Liver (tissue), 3 donors: ENCODE results near the gene CIAO3.

Experiments
- FOXA1 ChIP-seq: IDR thresholded peaks from 2 replicates; pipeline ENCODE4 v1.6.1; 2016; ENCODE audit warnings: antibody characterized with exemption
- GABPA ChIP-seq, 2 donors: IDR thresholded peaks in 1 of 2; conservative IDR thresholded peaks in 1 of 2; 2 replicates each; pipeline ENCODE4 v1.6.1; 2016; ENCODE audit warnings: antibody characterized with exemption in 2 of 2, mild to moderate bottlenecking in 1 of 2, moderate library complexity in 1 of 2
- HNF4G ChIP-seq: IDR thresholded peaks from 2 replicates; pipeline ENCODE4 v1.6.1; 2016; ENCODE audit warnings: antibody characterized with exemption
- JUND ChIP-seq, 2 donors: IDR thresholded peaks; 2 replicates each; pipeline ENCODE4 v1.6.1; 2016; ENCODE audit warnings: antibody characterized with exemption in 2 of 2
- MAX ChIP-seq: IDR thresholded peaks from 2 replicates; pipeline ENCODE4 v1.6.1; 2016; ENCODE audit warnings: antibody characterized with exemption
- RAD21 ChIP-seq, 2 donors: IDR thresholded peaks; 2 replicates each; pipeline ENCODE4 v1.6.1; 2016; ENCODE audit warnings: antibody characterized with exemption in 2 of 2, mild to moderate bottlenecking in 2 of 2
- RXRA ChIP-seq, 2 donors: IDR thresholded peaks; 2 replicates each; pipeline ENCODE4 v1.6.1; 2017 to 2018; ENCODE audit warnings: antibody characterized with exemption in 2 of 2, mild to moderate bottlenecking in 1 of 2
- TAF1 ChIP-seq: conservative IDR thresholded peaks from 2 replicates; pipeline ENCODE4 v1.6.1; 2016; ENCODE audit warnings: antibody characterized with exemption, mild to moderate bottlenecking
- YY1 ChIP-seq: IDR thresholded peaks from 2 replicates; pipeline ENCODE4 v1.6.1; 2016; ENCODE audit warnings: antibody characterized with exemption, mild to moderate bottlenecking
- TF ChIP-seq, protein P1 (sequence below): fragments of 150-350 bp; IDR thresholded peaks from 2 replicates; pipeline ENCODE4 v1.5.1; 2017; ENCODE audit warnings: improper control_type of control experiment, low read depth, low read length; ENCODE audit not compliant: missing input control
- TF ChIP-seq, protein P2 (sequence below): IDR thresholded peaks from 2 replicates; pipeline ENCODE4 v1.6.1; 2016; ENCODE audit warnings: antibody characterized with exemption
- TF ChIP-seq, protein P3 (sequence below): IDR thresholded peaks from 2 replicates; pipeline ENCODE4 v1.6.1; 2016; ENCODE audit warnings: antibody characterized with exemption, mild to moderate bottlenecking
- TF ChIP-seq, protein P4 (sequence below): IDR thresholded peaks from 2 replicates; pipeline ENCODE4 v1.6.1; 2016; ENCODE audit warnings: antibody characterized with exemption
- donor health status: healthy.
- donor health status: healthy.

DNA sequence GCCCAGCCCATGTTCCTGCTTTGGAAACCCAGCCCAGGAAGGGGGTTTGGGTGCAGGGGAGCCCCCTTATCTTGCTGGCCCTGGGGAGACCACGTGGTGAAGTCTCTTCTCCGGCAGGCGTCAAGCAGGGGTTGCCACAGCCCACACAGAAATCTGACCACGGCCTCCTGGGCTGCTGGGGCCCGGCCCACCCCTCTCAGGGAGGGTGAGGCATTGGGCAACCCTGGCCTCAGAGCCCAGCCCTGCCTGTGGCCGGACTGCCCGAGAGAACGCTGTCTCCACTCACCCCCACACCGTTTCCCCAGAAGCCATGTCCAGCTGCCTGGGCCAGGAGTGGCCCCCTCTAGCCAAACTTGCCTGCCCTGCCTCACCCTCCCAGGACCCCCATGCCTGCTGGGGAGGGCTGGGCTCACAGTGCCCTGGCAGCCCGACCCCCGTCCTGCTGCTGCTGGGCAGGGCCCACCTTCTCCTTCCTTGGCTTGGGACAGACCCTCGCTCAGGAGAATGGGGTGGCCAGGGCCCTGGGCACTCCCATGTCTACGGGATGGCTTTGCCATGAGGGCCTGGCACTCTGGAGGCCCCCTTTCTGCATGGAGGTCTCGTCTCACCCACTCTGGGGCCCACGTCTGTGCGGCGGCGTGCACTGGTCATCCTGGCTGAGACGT lies 40.7 kb upstream of the CIAO3 start:
- TF ChIP-seq, protein P1, sequence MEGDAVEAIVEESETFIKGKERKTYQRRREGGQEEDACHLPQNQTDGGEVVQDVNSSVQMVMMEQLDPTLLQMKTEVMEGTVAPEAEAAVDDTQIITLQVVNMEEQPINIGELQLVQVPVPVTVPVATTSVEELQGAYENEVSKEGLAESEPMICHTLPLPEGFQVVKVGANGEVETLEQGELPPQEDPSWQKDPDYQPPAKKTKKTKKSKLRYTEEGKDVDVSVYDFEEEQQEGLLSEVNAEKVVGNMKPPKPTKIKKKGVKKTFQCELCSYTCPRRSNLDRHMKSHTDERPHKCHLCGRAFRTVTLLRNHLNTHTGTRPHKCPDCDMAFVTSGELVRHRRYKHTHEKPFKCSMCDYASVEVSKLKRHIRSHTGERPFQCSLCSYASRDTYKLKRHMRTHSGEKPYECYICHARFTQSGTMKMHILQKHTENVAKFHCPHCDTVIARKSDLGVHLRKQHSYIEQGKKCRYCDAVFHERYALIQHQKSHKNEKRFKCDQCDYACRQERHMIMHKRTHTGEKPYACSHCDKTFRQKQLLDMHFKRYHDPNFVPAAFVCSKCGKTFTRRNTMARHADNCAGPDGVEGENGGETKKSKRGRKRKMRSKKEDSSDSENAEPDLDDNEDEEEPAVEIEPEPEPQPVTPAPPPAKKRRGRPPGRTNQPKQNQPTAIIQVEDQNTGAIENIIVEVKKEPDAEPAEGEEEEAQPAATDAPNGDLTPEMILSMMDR, result no peak
- TF ChIP-seq MAX, result no peak
- TF ChIP-seq, protein P2, sequence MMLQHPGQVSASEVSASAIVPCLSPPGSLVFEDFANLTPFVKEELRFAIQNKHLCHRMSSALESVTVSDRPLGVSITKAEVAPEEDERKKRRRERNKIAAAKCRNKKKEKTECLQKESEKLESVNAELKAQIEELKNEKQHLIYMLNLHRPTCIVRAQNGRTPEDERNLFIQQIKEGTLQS, result no peak
- TF ChIP-seq, protein P3, sequence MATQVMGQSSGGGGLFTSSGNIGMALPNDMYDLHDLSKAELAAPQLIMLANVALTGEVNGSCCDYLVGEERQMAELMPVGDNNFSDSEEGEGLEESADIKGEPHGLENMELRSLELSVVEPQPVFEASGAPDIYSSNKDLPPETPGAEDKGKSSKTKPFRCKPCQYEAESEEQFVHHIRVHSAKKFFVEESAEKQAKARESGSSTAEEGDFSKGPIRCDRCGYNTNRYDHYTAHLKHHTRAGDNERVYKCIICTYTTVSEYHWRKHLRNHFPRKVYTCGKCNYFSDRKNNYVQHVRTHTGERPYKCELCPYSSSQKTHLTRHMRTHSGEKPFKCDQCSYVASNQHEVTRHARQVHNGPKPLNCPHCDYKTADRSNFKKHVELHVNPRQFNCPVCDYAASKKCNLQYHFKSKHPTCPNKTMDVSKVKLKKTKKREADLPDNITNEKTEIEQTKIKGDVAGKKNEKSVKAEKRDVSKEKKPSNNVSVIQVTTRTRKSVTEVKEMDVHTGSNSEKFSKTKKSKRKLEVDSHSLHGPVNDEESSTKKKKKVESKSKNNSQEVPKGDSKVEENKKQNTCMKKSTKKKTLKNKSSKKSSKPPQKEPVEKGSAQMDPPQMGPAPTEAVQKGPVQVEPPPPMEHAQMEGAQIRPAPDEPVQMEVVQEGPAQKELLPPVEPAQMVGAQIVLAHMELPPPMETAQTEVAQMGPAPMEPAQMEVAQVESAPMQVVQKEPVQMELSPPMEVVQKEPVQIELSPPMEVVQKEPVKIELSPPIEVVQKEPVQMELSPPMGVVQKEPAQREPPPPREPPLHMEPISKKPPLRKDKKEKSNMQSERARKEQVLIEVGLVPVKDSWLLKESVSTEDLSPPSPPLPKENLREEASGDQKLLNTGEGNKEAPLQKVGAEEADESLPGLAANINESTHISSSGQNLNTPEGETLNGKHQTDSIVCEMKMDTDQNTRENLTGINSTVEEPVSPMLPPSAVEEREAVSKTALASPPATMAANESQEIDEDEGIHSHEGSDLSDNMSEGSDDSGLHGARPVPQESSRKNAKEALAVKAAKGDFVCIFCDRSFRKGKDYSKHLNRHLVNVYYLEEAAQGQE, result no peak
- TF ChIP-seq JUND (IDR thresholded peaks at IDR 0.05), result no peak
- TF ChIP-seq YY1, result no peak
- no peak for TF ChIP-seq TAF1
- TF ChIP-seq RAD21 (IDR thresholded peaks at IDR 0.05), result no peak
- TF ChIP-seq GABPA (IDR thresholded peaks at IDR 0.05 in 1 of 2, conservative IDR thresholded peaks at IDR 0.05 in 1 of 2), result no peak
- TF ChIP-seq HNF4G, result no peak
- no peak for TF ChIP-seq FOXA1
- no peak for TF ChIP-seq RXRA (IDR thresholded peaks at IDR 0.05)
- TF ChIP-seq, protein P4, sequence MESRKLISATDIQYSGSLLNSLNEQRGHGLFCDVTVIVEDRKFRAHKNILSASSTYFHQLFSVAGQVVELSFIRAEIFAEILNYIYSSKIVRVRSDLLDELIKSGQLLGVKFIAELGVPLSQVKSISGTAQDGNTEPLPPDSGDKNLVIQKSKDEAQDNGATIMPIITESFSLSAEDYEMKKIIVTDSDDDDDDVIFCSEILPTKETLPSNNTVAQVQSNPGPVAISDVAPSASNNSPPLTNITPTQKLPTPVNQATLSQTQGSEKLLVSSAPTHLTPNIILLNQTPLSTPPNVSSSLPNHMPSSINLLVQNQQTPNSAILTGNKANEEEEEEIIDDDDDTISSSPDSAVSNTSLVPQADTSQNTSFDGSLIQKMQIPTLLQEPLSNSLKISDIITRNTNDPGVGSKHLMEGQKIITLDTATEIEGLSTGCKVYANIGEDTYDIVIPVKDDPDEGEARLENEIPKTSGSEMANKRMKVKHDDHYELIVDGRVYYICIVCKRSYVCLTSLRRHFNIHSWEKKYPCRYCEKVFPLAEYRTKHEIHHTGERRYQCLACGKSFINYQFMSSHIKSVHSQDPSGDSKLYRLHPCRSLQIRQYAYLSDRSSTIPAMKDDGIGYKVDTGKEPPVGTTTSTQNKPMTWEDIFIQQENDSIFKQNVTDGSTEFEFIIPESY, result no peak
